Effector CD4-positive, alpha-beta T cell (primary cell): ENCODE data around the gene EPHA2.

Experiments
- DNase-seq: peaks from one replicate; pipeline ENCODE4 v3.0.0-alpha.2; 2020

EPHA2 gene

GRCh38 chr1:16149146-16149545 is 6.7 kb downstream of the EPHA2 start:
- no peak for DNase-seq

GRCh38 chr1:16148329-16149092 is 7.4 kb downstream of the EPHA2 start:
- DNase-seq, result no peak

- DNase-seq, result no peak
These were observed 8.5 kb downstream of the EPHA2 start for GRCh38 chr1:16147156-16147926.

GRCh38 chr1:16146279-16147155 is 9.4 kb downstream of the EPHA2 start:
- DNase-seq, result no peak

- DNase-seq, result no peak
These were observed 10.1 kb downstream of the EPHA2 start for GRCh38 chr1:16145662-16146278.

GRCh38 chr1:16145030-16145661 is 10.7 kb downstream of the EPHA2 start:
- no peak for DNase-seq

GRCh38 chr1:16144325-16145029 is 11.4 kb downstream of the EPHA2 start:
- DNase-seq, result no peak

GRCh38 chr1:16143566-16144324 is 12.1 kb downstream of the EPHA2 start:
- DNase-seq, result no peak

GRCh38 chr1:16143005-16143565 is 12.8 kb downstream of the EPHA2 start:
- no peak for DNase-seq

- no peak for DNase-seq
These were observed 13.4 kb downstream of the EPHA2 start for GRCh38 chr1:16142383-16142995.

GRCh38 chr1:16141573-16142336 is 14.1 kb downstream of the EPHA2 start:
- DNase-seq, result no peak

- no peak for DNase-seq
These were observed 15.7 kb downstream of the EPHA2 start for GRCh38 chr1:16140068-16140596.

GRCh38 chr1:16139473-16139962 is 16.4 kb downstream of the EPHA2 start:
- no peak for DNase-seq

- no peak for DNase-seq
These were observed 17.1 kb downstream of the EPHA2 start for GRCh38 chr1:16138772-16139221.

- DNase-seq, result no peak
These were observed 17.9 kb downstream of the EPHA2 start for GRCh38 chr1:16137890-16138467.

- DNase-seq, result no peak
These were observed 20.4 kb downstream of the EPHA2 start for GRCh38 chr1:16135501-16135900.

- DNase-seq, result no peak
These were observed 21.0 kb downstream of the EPHA2 start for GRCh38 chr1:16134906-16135305.
